ENCODE data around the gene TOM1L2. TPM values are rescaled to one million over a fixed set of nuclear protein-coding genes. Genes with fewer than 3 reads are reported as not detected.

Gene TOM1L2
- total RNA-seq, 1 donor from 2014 or later: 19.4 TPM

DNA sequence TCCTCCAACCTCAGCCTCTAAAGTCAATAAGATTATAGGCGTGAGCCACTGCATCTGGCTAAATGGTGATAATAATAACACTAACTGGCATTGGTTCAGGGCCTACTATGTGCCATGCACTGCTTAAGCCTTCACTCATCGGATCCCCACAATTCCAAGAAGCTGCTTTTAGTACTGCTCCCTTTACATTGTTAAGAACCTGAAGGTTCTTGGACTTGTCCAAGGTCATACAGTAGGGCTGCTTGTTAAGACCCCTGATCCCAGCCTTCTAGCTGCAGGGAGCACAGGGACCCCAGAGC lies 142.0 kb downstream of the TOM1L2 start:
- no peak for DNase-seq (ENCODE audit: low read depth)
- TF ChIP-seq, protein P1, sequence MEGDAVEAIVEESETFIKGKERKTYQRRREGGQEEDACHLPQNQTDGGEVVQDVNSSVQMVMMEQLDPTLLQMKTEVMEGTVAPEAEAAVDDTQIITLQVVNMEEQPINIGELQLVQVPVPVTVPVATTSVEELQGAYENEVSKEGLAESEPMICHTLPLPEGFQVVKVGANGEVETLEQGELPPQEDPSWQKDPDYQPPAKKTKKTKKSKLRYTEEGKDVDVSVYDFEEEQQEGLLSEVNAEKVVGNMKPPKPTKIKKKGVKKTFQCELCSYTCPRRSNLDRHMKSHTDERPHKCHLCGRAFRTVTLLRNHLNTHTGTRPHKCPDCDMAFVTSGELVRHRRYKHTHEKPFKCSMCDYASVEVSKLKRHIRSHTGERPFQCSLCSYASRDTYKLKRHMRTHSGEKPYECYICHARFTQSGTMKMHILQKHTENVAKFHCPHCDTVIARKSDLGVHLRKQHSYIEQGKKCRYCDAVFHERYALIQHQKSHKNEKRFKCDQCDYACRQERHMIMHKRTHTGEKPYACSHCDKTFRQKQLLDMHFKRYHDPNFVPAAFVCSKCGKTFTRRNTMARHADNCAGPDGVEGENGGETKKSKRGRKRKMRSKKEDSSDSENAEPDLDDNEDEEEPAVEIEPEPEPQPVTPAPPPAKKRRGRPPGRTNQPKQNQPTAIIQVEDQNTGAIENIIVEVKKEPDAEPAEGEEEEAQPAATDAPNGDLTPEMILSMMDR (conservative IDR thresholded peaks at IDR 0.05; ENCODE audit: low read depth, low read length): no peak
- no peak overlapping the region for H3K4me3 ChIP-seq (ENCODE audit: low read depth, low read length)

DNA sequence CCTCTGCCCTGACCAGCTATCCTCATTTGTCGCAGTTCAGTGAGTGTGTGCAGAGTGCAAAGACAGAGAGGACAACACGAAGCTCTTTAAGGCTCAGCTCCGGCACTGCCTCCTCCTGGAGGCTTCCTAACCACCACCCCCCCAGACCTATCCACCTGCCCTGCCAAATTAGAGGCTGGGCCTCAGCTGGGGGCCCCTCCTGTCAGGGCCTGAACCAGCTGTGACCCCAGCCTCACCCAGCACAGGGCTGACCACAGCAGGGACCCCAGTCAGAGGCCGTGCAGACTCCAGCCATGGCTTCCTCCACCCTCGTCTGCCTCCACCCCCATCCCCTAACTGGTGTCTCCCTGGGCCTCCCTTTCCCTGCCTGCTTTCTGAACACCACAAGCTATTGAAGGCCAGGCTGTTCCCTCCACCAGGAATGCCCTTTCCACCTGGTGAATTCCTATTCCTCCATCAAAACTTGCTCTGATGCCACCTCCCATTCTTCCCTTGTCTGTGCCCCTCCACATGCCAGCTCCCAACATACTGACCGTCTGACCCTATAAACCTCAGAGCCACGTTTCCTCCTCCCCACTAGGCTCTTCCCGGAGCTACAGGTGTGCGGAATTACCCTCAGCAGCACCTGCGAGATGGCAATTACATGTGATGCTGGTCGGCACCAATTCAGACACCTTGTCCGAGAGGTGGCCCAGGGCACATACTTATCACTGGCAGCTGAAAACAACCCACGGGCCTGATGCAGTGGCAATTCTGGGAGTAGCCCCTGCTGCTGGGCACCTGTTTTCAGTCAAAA lies 144.2 kb downstream of the TOM1L2 start:
- DNase-seq (ENCODE audit: low read depth): no peak
- H3K4me3 ChIP-seq (ENCODE audit: low read depth, low read length): no peak overlapping the region
- TF ChIP-seq, protein P1 (conservative IDR thresholded peaks at IDR 0.05; ENCODE audit: low read depth, low read length): no peak

DNA sequence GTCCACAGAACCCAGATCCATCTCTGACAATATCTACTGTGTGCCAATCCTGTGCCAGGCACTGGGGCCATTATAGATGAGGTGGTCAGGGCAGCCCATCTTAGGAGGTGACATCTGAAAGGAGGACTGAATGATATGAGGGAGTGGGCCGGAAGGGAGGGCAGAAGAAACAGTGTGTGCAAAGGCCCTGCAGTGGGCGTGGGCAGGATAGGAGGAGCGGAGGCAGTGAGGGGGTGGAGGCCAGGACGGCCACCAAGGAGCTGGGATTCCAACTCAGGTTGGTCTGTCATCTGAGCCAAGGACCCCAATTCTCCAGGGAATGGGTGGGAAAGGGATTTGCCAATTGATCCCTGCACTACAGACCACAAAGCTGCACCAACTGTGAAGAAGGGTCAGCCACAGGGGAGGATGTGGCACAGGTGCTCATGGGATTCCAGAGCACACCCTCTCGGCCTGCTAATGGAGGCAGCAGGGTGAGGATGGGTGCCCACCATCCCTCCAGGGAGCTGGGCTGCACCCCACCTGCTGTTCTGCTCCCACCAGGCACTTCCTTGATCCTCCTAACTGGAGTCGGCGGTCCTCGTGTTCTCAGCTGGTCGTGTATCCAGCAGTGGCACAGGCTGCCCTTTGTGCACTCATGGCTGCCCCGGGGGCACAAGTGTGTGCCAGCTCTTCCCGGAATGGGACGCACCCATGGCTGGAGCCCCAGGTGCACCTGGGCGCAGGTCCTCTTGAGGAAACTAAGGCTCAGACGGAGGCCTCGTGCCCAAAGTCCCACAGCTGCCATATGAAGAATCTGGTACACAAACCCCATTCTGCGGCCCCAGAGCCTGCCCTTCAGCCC lies 145.0 kb downstream of the TOM1L2 start:
- DNase-seq (ENCODE audit: low read depth): no peak
- H3K4me3 ChIP-seq (ENCODE audit: low read depth, low read length): no peak overlapping the region
- TF ChIP-seq, protein P1 (conservative IDR thresholded peaks at IDR 0.05; ENCODE audit: low read depth, low read length): no peak

DNA sequence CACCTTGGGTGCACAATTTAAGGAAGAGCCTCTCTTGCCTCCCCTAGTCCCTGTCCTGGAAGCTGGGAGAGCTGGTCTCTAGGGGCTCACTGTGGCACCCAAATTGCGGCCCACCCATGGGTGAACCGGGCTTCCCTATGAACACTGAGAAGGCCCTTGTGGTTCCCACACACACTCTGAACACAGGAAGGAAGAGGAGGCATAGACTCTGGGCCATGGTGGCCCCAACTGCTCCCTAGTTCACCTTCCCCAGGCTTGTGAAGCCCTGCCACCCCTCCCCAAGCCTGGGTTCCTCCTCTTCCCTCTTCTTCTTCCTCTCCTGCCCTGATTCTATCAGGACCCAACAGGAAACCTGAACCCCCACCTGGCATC lies 145.9 kb downstream of the TOM1L2 start:
- DNase-seq (ENCODE audit: low read depth): no peak
- H3K4me3 ChIP-seq (ENCODE audit: low read depth, low read length): no peak overlapping the region
- TF ChIP-seq, protein P1 (conservative IDR thresholded peaks at IDR 0.05; ENCODE audit: low read depth, low read length): no peak

DNA sequence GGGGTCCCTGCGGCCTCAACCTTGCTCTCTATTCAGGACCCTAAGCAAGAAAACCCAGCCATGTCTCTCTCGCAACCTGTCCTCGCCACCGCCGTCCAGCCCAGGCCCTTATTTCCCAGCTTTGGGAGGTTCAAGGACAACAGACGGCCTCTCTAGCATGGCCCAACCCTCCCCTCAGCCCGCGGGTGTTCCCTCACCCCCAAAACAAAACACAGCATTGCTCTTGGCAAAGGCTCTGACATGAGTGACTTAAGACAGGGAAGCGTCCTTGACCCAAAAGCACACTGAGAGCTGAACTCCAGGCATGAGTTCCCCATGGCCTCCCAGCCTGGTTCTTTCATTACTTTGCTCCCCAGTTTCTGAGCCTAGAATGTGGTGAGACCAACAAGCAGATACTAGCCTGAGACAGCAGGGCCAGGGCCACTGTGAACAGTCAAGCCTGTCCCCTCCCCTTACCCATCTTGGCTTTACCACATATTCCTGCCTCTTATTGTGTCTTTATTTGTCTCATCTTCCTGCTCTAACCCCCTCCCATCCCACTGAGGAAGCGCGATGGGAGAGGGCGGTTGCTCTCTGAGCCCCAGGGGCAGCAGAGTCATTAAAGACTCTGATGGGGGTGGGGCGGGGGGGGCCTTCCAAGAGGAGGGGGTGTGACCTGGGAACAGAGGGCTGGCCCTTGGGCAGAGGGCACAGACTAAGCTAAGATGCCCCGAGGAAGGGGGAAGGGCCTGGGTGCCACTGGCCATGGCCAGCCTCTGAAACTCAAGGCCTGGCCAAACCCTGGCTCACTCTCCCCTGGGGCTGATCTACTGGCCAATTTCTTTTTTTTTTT lies 147.2 kb downstream of the TOM1L2 start:
- DNase-seq (ENCODE audit: low read depth): no peak
- TF ChIP-seq, protein P1 (conservative IDR thresholded peaks at IDR 0.05; ENCODE audit: low read depth, low read length): no peak
- H3K4me3 ChIP-seq (ENCODE audit: low read depth, low read length): no peak overlapping the region

DNA sequence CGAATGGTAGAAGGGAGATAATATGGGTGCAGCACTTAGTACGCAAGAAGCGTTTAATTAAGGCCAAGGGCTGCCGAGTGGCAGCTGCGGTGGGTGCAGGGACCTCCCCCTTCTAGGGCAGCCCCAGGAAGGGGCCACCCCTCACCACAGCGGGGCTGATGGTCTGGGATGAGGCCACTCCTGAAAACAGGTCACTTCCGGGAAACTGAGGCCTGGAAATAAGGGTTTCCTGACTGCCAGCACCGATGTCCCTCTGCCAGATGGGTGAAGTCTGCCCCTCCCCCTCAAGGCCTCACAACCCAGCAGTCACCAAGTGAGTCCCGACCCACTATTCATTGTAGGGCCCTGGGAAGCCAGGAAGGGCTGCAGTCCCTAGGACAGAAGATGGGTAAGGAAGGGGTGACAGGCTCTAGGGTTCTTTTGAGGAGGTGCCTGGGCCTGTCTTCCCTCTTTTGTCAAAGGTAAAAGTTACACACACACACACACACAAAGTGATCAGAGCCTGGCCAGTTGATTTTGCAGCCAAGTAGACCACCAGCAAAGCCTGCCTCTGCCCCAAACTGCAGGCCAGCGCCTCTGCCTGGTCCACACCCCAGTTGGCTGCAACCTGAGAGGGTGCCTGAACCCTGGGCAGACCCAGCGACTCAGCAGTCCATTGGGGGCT lies 147.9 kb downstream of the TOM1L2 start:
- peak overlapping the region; percentile 7 for H3K4me3 ChIP-seq (ENCODE audit: low read depth, low read length)
- no peak for DNase-seq (ENCODE audit: low read depth)
- TF ChIP-seq, protein P1 (conservative IDR thresholded peaks at IDR 0.05; ENCODE audit: low read depth, low read length): no peak
